Germinal center (tissue), 1 donor: ENCODE results near the gene SHPK.
A peak's percentile ranks its signal among the peaks of the same experiment; 100 is the strongest.

Source experiments
- DNase-seq: peaks from one replicate; pipeline ENCODE4 v3.0.0; 2012; ENCODE audit warnings: mixed read lengths, low spot score

Gene SHPK

GRCh38 chr17:3626831-3627768 lies 8.9 kb downstream of the SHPK start:
- DNase-seq: no peak

DNA sequence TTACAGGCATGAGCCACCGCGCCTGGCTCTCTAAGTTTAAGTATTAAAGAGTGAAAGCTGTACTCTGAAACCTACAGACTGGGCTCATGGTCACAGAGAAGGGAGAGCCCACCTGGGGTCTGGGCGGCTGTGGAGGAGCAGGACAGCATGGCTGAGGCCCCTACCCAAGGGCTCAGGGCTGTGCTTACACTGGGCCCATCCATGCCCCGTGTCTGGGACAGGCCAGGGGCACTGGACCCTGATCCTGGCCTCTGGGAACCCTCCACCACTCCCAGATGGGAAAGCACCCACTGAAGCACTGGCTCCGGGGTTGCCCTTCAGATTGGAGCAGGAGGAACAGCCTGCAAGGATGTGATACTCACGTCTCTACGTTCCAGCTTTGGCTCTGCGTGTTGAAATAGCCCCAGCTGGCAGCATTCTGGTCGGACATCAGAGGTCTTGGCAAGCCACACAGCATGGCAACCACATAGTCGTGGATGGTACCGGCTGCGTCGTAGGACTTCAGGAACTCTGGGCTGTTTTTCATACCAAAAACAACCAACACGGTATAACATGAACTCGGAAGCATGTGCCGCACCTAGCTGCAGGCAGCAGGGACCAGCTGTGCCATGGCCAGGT lies 13.0 kb downstream of the SHPK start:
- DNase-seq: no peak

DNA sequence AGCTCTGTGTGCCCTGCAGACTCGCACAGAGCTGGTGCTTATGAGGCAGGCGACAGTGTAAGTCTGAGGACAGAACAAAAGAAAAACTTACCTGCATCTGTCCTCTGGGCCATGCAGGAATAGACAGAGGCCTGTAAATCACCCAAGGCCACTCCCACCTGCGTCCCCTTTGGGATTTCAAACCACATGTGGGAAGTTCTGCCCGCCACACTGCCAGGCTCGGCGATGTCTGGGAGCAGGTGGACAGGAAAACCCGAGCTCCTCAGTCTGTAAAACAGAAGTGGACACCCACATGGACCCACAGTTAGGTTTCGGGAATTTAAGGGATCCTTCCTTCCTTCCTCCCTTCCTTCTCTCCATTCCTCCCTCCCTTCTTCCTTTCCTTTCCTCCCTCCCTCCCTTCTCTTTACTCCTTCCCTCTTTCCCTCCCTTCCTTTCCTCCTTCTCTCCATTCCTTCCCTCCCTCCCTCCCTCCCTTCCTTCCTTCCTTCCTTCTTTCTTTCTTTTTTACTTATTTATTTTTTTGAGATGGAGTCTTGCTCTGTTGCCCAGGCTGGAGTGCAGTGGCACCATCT lies 14.8 kb downstream of the SHPK start:
- no peak for DNase-seq

DNA sequence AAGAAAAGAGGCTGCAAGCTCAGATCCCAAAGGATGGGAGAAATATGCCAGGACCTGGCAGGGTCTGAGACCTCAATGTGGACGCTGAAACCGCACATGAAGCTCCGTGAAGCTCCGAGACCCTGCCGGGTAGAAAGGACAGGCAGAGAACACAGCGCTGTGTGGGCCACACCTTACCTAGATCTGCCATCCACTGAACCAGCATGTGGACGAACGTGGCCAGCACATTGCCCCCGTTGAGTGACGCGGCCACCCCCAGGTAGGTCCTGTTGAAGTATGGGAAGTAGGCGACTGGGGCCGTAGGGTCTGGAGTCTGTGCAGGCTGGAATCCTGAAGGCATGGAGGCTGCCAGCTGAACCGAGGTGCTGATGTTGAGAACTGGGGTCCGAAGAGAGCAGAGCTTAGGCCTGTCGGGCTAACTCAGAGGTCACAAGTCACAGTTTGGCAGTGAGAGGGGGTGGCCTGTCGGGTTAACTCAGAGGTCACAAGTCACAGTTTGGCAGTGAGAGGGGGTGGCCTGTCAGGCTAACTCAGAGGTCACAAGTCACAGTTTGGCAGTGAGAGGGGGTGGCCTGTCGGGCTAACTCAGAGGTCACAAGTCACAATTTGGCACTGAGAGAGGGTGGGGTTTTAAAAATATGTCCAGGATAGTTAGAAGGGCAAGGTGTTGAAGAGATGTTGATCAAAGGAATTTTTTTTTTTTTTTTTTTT lies 20.7 kb downstream of the SHPK start:
- no peak for DNase-seq

DNA sequence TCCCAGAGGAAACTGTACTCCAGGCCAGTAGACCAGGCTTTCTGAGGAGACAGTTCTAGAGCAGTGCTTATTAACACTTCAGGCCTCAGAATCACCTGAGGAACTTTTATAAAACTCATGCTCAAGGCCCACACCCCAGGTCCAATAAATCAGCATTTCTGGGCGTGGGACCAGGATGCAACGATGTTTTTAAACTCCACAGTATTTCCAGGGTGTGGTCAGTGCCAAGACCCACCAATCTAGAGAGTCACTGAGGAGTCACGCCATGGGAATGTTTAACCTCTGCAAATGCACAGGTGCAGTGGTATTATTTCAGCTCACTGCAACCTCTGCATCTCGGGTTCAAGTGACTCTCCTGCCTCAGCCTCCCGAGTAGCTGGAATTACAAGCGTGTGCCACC lies 22.9 kb downstream of the SHPK start:
- no peak for DNase-seq

DNA sequence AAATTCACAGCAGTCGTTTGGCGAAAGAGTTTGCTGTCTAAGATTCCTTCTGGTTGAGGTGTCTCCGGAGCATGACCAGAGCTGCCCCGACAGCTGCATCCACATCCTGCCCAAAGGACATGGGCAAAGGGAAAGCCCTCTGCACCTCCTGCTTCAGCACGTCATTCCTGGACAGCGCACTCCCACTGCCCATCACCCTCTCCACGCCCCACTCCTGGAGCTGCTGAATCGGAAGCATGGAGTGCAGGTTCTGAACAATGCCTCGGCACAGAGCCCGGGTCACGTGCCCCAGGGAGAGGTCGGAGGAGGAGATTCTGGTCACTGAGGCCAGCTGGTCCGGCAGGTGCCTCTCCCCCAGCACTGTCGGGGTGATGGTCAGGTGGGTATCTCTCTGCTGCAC lies 25.5 kb downstream of the SHPK start:
- no peak for DNase-seq

GRCh38 chr17:3609689-3610088 lies 26.4 kb downstream of the SHPK start:
- DNase-seq: no peak

DNA sequence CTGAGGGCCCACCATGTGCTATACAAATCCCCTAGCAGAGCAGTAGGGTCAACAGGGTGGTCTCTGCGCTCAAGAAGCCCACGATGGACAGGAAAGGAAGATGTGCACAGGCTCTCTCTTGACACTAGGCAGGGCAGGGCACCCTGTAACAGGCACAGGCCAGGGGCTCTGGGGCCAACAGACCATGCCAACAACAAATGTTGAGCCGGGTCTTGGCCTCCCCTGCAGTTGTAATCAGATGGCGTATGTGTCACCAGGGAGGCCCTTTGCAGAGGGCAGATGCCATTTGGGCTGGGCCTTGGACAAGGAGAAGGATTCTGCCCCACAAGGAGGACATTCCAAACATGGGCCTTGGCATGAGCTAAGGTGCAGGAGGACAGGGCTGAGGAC lies 32.2 kb downstream of the SHPK start:
- no peak for DNase-seq

DNA sequence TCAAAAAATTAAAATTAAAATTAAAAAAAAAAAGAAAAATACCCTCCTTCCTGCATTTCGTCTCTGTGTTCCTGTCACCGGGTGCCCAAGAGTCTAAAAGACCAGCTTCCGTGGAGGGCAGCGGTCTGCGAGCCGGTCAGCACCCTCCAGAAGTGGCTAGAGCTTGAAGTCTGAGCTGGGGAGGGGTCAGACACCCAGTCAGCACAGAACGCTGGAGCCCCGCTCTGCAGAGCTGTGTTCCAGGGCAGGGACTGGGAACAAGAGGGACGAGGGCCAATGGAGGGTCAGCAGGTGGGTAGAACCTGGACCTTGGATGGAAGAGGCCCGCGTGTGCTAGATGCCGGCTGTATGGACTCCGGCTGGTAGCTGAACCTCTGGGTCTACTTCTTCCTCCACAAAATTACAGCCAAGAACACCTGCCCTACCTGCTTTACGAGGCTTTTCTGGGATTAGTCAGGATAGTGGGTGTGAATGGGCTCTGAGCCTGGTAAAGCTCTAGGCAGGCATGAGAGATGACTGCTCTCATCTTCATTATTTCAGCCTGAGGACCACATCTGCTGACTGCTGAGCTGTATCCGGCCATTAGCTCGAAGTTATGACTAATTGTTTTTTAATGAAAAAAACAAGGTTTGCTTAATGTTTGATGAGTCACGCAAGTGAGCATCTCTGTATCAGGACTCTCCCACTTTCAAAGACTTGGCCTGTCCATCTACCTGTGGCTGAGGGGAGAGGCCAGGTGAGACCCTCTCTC lies 32.8 kb downstream of the SHPK start:
- no peak for DNase-seq

DNA sequence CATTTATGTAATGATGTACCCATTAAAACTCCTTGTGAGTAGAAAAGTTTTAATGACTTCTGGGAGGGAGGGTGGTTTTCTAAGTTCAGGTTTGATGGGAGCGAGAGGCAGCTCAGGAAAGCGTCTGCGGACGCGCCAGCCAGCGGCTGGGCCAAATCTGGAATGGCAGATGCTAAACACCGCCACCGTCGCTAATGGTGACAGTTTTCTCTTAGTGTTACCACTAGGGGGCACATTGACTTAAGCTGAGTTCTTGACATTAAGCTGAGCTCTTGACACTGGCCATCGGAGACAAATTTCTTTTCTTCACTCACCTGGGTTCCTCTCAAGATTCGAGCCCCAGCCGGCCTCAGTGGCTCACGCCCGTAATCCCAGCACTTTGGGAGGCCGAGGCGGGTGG lies 33.6 kb downstream of the SHPK start:
- DNase-seq: peak; percentile 64

- DNase-seq: no peak
Measured at GRCh38 chr17:3600529-3601205, 35.4 kb downstream of the SHPK start.

DNA sequence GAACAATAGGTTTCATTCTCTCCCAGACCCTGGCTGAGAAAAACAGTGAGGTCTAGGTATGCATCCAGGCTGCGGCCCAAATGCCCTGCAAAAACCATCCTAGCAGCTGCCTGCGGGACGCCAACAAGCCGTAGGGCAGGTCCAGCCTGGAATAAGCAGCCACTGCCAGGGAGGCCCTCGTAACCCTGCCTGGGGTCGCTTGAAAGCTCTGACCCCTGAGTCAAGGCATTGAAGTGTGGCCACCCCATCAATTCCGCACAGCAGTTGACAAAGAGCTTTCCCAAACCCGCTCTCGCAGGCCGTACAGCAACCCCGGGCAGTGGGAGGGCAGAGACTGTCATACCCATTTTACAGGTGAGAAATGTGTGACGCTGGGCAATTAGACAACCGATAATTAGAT lies 38.0 kb downstream of the SHPK start:
- DNase-seq: no peak

DNA sequence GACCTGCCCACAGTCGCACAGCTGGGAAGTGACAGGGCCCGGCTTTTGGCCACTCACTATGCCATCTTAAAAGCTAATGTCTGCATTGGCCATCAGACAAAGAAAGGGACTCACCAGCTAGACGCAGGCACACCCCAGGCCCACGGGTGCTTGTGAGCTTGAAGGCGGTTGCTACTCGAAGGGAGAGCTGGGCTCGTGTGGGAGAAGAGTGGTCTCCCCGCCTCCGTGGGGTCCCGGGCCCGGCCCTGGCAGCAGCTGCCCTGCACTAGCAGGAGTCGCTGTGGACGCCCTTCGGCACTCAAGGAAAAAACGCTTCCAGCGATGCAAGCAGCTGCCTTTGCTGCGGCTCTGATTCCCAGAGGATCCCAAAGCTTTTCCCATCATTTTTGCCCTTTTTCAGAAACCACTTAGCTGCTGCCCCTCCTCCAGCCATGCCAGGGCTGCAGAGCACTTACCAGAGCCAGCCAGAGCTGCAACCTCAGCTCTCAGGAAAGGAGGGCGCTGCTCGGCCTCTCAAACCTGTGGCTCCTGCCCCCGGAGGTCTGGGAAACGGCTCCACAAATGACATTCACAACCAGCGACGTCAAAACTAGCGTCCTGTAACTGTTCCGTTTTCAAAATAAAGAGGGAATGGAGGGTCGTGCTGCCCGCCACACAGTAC lies 39.1 kb downstream of the SHPK start:
- DNase-seq: no peak

DNA sequence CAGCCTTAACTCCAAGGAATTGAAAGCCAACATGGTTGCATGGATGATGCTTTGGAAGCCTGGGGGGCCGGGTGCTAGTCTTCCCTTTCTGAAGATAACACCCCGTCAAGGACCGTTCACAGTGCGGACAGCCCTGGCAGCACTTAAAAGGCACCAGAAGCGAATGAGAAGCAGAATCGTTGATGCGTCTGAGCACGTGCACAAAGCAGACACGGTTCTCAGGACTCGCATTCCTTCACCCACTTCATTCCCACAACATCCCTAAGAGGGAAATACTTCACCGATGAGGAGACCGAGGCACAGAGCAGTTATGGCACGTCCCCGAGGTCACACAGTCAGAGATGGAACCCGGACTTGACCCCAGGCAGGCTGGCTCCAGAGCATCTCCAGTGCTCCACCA lies 41.1 kb downstream of the SHPK start:
- DNase-seq: no peak

DNA sequence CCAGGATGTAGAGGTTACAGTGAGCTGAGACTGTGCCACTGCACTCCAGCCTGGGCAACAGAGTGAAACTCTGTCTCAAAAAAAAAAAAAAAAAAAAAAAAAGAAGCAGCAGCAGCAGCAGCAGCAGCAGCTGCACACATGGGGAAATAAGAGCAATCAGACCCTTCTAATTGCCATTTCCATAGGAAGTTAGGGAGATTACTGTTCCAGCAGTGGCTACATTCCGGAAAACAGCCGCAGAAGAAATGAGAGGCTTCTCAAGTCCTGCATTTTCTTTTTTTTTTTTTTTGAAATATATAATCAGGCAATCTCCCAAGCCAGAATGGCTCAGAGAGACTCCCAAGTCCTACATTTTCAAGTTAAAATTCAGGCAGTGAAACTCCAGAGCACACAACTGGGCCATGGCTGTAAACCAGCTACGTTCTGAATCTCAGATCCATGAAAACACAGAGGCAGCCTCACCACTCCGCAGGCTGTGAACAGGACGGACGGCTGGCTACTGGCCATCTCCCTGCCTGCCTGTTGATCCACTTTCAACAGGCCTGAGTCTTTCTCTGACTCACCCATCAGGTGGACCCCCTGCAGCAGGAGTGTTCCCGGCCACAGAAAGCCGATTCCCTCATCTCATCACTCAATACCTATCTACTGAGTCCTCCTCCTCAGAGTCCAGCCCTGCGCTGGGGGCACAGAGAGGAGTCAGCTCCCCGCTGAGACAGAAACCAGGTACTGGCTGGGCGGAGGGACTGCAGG lies 41.8 kb downstream of the SHPK start:
- DNase-seq: no peak

DNA sequence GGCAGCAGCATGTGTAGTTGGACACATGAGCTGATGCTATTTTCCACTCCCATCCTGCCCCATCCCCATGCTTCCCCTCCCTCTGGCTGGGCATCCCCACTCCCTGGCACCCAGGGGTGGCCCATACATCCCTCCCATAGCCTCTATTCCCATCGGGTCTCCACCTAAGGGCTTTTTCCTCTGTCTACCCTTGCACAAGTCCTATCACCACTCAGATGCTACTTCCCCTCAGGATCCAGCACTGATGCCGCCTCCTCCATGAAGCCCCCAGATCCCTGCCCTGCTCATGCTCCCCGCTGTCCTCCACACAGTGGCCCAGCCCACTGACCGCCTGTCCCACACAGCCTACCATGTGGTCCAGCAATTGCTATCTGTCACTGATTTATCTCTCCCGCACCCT lies 42.7 kb downstream of the SHPK start:
- no peak for DNase-seq

DNA sequence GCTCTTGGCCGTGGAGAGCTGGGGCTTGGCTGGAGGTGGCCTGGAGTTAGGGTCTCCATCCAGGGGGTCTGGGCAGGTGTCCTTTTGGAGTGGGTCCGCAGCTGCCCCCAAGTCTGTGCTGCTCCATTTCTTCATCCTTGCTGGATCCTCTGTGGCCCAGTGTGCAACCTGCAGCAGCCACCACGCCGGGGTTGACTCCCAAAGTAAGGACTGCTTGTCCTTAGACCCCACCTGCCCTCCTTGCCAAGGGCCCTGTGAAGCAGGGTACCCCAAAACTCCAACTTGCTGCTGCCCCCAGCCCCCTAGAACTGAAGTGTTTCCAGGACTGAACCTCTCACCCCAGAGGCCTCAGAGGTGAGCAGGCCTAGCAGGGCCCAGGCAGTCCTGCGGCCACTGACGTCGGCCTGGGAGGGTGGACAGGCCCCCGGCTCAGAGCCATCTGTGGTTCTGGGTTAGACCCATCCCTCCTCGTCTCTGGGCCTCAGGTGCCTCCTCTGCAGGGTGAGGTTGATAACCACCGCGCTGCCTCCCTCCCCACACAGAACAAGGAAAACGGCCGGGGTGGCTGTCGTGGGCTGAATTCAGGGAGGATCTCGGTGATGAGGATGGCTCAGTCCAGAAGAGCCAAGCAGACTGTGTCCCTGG lies 43.7 kb downstream of the SHPK start:
- no peak for DNase-seq

GRCh38 chr17:3590768-3591167 lies 45.3 kb downstream of the SHPK start:
- DNase-seq: no peak

GRCh38 chr17:3590231-3590630 lies 45.8 kb downstream of the SHPK start:
- no peak for DNase-seq

DNA sequence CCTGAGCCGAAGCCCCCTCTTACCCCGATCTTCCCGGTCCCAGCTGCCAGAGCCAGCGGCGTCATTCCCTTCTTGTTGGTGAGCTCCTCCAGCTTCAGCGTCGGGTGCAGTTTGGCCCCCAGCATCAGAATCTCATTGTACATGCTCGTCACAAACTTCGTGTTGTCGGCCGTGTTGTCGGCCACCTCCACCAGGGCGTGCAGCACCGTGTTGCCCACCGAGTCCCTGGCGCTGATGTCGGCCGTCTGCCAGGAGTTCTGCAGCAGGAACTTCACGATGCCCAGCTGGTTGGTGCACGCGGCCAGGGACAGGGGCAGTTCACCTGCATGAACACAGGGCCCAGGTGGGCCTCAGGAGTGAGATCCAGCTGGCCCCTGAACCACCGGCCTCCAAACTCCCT lies 46.3 kb downstream of the SHPK start:
- no peak for DNase-seq
